ENCODE results near the gene PSMG1. TPM values are rescaled to one million over a fixed set of nuclear protein-coding genes. Genes with fewer than 3 reads are reported as not detected.

The PSMG1 gene
- total RNA-seq, 1 experiment from 2014 or later: 110 TPM

DNA sequence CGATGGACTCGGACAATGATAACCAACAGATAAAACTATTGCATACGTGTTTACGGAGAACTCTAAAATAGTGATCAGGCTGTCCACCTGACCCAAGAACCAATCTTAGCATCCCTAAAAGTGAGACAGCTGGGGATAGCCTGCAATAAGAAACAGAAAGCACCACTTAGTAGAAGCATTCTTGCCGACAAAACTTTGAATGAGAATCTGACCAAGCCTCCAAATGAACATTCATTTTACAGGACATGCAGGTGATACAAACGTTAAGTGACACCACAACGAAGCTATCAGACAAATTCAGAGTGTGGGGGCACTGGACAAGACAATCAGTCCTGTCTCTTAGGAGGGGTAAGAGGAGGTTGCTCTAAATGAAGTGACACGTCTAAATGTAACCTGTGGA lies 1.2 kb downstream of the PSMG1 start:
- Histone ChIP-seq H3K27ac (ENCODE audit: low read length) (no peak overlapping the region), H3K9ac (ENCODE audit: low read length) (peak overlapping the region; percentile 85), H2AFZ (ENCODE audit: low read length) (no peak overlapping the region), H3K4me3 (ENCODE audit: low read length) (peak overlapping the region; percentile 85), H3K9me3 (ENCODE audit: low read length) (no peaks in the 10 kb centered on the region), H3K27me3 (ENCODE audit: low read length) (no peaks in the 10 kb centered on the region), H3K36me3 (ENCODE audit: low read depth, low read length) (peaks cover 30% of the 10 kb centered on the region), H3K4me1 (ENCODE audit: insufficient read depth, low read length) (peaks cover 18% of the 10 kb centered on the region), H3K79me2 (ENCODE audit: low read length) (peaks cover 41% of the 10 kb centered on the region), H4K20me1 (ENCODE audit: low read length) (peaks cover 25% of the 10 kb centered on the region), H3K4me2 (ENCODE audit: low read length) (peak overlapping the region; percentile 90), H3F3A (ENCODE audit: low read length, unreplicated experiment) (no peaks in the 10 kb centered on the region), H3K9me2 (replicated peaks; ENCODE audit: low read length) (no peaks in the 10 kb centered on the region)
- TF ChIP-seq, protein P1, sequence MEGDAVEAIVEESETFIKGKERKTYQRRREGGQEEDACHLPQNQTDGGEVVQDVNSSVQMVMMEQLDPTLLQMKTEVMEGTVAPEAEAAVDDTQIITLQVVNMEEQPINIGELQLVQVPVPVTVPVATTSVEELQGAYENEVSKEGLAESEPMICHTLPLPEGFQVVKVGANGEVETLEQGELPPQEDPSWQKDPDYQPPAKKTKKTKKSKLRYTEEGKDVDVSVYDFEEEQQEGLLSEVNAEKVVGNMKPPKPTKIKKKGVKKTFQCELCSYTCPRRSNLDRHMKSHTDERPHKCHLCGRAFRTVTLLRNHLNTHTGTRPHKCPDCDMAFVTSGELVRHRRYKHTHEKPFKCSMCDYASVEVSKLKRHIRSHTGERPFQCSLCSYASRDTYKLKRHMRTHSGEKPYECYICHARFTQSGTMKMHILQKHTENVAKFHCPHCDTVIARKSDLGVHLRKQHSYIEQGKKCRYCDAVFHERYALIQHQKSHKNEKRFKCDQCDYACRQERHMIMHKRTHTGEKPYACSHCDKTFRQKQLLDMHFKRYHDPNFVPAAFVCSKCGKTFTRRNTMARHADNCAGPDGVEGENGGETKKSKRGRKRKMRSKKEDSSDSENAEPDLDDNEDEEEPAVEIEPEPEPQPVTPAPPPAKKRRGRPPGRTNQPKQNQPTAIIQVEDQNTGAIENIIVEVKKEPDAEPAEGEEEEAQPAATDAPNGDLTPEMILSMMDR (conservative IDR thresholded peaks at IDR 0.05; ENCODE audit: low read depth, low read length): no peak
- TF ChIP-seq EZH2phosphoT487 (IDR thresholded peaks at IDR 0.05; ENCODE audit: borderline replicate concordance, low read length): no peak
- ChIA-PET POLR2A (ENCODE audit: unreplicated experiment) (interaction anchor here (0.5 kb wide), 1 partner anchor 1389 kb away, joined by 4 read pairs; no protein-coding TSS in a partner anchor), CTCF (no interaction called here)
- no TSS peak for BruUV-seq (replicated peaks)
- ATAC-seq (no peak), DNase-seq (no peak)
- intact Hi-C loops (cut with micrococcal nuclease): loop anchor here (5.0 to 10.0 kb wide), 2 partner anchors 203 to 260 kb away; a partner anchor contains a TSS

DNA sequence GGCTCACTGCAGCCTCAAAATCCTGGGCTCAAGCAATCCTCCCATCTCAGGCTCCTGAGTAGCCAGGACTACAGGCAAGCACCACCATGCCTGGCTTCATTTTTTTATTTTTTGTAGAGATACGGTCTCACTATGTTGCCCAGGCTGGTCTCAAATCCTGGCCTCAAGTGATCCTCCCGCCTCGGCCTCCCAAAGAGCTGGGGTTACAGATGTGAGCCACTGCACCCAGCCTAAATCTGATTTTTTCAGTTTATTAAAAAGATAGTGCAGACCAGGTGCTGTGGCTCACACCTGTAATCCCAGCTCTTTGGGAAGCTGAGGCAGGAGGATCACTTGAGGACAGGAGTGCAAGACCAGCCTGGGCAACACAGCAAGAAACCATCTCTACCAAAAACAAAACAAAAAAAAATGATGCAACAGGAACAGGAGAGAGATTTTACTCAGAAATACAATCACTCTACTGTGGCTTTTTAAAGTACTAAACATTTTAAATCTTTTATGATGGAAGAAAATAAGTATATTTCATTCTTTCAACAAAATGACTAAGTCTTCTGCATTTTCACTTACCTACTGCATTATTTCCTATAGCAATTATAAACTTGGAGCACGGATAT lies 1.9 kb downstream of the PSMG1 start:
- Histone ChIP-seq H3K27ac (ENCODE audit: low read length) (no peak overlapping the region), H3K79me2 (ENCODE audit: low read length) (peaks cover 41% of the 10 kb centered on the region)
- BruUV-seq (replicated peaks): no TSS peak

More for the DNA sequence above, 1.9 kb downstream of the PSMG1 start:
- DNase-seq (no peak), ATAC-seq (no peak)
- H3K4me1 ChIP-seq (ENCODE audit: insufficient read depth, low read length): peaks cover 18% of the 10 kb centered on the region
- POLR2A ChIA-PET (ENCODE audit: unreplicated experiment): interaction anchor here (0.5 kb wide), 2 partner anchors 522 to 1388 kb away, joined by 3 to 4 read pairs; no protein-coding TSS in a partner anchor
- H3K27me3 ChIP-seq (ENCODE audit: low read length): no peaks in the 10 kb centered on the region
- no peaks in the 10 kb centered on the region for H3K9me3 ChIP-seq (ENCODE audit: low read length)
- no peaks in the 10 kb centered on the region for H3F3A ChIP-seq (ENCODE audit: low read length, unreplicated experiment)
- H2AFZ ChIP-seq (ENCODE audit: low read length): no peak overlapping the region
- H3K9ac ChIP-seq (ENCODE audit: low read length): no peak overlapping the region
- TF ChIP-seq EZH2phosphoT487 (IDR thresholded peaks at IDR 0.05; ENCODE audit: borderline replicate concordance, low read length) (no peak), EZH2 (IDR thresholded peaks at IDR 0.05; ENCODE audit: low read length, unreplicated experiment) (no peak)
- TF ChIP-seq, protein P1 (conservative IDR thresholded peaks at IDR 0.05; ENCODE audit: low read depth, low read length): no peak
- intact Hi-C loops (cut with micrococcal nuclease): loop anchor here (5.0 to 10.0 kb wide), 2 partner anchors 203 to 261 kb away; a partner anchor contains a TSS
- peak overlapping the region; percentile 85 for H3K4me3 ChIP-seq (ENCODE audit: low read length)
- H3K4me2 ChIP-seq (ENCODE audit: low read length): peak overlapping the region; percentile 90
- CTCF ChIA-PET: no interaction called here
- H4K20me1 ChIP-seq (ENCODE audit: low read length): peaks cover 25% of the 10 kb centered on the region
- H3K36me3 ChIP-seq (ENCODE audit: low read depth, low read length): peaks cover 34% of the 10 kb centered on the region
- H3K9me2 ChIP-seq (replicated peaks; ENCODE audit: low read length): no peaks in the 10 kb centered on the region
